Coronary artery (tissue), 2 donors: ENCODE measurements around the gene NPLOC4.
"Not testable (repeated sequence)": the region's sequence is repeated elsewhere in the genome, so short reads cannot be mapped to it uniquely, and the experiment has no call there.

Source experiments
- DNase-seq: peaks from one replicate; pipeline ENCODE4 v3.0.0-alpha.2; 2017; ENCODE audit warnings: low spot score
- H3K27ac ChIP-seq, 2 donors: fragments of 200-600 bp; sonication (generic); one replicate each; pipeline ENCODE4 v1.5.1; 2016 to 2019
- H3K4me3 ChIP-seq: fragments of 200-600 bp; sonication (generic); 2 replicates; pipeline ENCODE4 v1.5.1; 2016; ENCODE audit warnings: mild to moderate bottlenecking, moderate library complexity
- TF ChIP-seq, protein P1 (sequence below): fragments of 200-600 bp; sonication (generic); IDR thresholded peaks from one replicate; pipeline ENCODE4 v1.5.1; 2019; ENCODE audit warnings: antibody characterized with exemption

The NPLOC4 gene

DNA sequence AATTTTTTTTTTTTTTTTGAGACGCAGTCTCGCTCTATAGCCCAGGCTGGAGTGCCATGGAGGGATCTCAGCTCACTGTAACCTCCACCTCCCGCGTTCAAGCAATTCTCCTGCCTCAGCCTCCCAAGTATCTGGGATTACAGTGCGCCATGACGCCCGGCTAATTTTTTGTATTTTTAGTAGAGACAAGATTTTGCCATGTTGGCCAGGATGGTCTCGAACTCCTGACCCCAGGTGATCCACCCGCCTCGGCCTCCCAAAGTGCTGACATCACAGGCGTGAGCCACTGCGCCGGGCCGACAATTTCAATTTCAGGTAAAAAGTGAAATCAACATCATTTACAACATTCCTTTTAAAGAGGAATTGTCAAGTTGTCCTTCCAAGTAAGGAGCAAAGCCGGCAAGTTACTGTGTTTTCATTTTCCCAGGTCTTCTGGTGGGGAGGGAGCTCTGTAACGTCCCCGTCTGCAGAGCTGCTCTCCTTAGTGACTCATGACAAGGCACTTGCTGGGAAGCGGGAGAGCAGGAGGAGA, 873 bp downstream of the NPLOC4 start:
- Histone ChIP-seq H3K27ac (peak overlapping the region; percentile 74 to 95), H3K4me3 (peak overlapping the region; percentile 86)
- DNase-seq: no peak
- TF ChIP-seq, protein P1, sequence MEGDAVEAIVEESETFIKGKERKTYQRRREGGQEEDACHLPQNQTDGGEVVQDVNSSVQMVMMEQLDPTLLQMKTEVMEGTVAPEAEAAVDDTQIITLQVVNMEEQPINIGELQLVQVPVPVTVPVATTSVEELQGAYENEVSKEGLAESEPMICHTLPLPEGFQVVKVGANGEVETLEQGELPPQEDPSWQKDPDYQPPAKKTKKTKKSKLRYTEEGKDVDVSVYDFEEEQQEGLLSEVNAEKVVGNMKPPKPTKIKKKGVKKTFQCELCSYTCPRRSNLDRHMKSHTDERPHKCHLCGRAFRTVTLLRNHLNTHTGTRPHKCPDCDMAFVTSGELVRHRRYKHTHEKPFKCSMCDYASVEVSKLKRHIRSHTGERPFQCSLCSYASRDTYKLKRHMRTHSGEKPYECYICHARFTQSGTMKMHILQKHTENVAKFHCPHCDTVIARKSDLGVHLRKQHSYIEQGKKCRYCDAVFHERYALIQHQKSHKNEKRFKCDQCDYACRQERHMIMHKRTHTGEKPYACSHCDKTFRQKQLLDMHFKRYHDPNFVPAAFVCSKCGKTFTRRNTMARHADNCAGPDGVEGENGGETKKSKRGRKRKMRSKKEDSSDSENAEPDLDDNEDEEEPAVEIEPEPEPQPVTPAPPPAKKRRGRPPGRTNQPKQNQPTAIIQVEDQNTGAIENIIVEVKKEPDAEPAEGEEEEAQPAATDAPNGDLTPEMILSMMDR: no peak

DNA sequence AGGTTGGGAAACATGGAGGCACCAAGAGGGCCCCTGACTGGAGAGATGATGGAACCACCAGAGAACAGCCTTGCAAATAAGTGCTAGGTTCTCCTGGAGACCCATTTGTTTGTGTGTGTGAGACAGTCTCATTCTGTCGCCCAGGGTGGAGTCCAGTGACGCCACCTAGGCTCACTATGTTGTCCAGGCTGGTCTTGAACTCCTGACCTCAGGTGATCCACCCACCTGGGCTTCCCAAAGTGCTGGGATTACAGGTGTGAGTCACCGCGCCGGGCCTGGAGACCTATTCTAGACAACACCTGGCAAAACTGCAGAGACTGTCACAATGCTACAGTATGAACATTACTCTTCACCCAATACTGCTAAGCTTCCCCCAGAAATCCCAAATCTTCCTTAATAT, 1.5 kb downstream of the NPLOC4 start:
- TF ChIP-seq, protein P1: no peak
- Histone ChIP-seq H3K4me3 (peak overlapping the region; percentile 86), H3K27ac (no peak overlapping the region)
- DNase-seq: no peak

DNA sequence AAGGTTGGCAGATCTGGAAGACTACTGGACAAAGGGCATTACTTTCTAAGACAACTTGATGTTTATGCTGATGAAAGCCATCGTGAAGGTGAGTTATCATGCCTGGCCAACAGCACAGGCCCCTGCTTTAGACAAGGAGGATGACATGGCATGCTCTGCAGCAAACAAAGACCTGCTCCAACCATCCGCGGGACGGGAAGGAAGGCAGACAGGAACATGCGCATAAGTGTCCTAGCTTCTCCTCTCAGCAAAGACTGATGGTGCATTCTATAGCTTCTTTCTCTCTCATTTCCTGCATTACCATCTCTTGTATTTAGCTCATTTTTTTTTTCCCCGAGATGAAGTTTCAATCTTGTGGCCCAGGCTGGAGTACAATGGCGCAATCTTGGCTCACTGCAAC, 5.4 kb downstream of the NPLOC4 start:
- TF ChIP-seq, protein P1: no peak
- DNase-seq: no peak
- Histone ChIP-seq H3K4me3 (no peak overlapping the region), H3K27ac (no peak overlapping the region)

DNA sequence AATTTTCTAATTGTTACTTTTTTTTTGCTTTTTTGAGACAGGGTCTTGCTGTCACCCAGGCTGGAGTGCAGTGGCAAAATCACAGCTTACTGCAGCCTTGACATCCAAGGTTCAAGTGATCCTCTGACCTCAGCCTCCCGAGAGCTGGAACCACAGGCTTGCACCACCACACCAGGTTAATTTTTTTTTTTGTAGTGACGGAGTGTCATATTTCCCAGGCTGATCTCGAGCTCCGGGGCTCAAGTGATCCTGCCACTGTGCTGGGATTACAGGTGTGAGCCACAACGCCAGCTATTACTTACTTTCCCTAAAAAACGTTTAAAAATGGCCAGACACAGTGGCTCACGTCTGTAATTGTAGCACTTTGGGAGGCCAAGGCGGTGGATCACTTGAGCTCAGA, 6.6 kb downstream of the NPLOC4 start:
- Histone ChIP-seq H3K27ac (no peak overlapping the region), H3K4me3 (no peak overlapping the region)
- TF ChIP-seq, protein P1: no peak
- no peak for DNase-seq

DNA sequence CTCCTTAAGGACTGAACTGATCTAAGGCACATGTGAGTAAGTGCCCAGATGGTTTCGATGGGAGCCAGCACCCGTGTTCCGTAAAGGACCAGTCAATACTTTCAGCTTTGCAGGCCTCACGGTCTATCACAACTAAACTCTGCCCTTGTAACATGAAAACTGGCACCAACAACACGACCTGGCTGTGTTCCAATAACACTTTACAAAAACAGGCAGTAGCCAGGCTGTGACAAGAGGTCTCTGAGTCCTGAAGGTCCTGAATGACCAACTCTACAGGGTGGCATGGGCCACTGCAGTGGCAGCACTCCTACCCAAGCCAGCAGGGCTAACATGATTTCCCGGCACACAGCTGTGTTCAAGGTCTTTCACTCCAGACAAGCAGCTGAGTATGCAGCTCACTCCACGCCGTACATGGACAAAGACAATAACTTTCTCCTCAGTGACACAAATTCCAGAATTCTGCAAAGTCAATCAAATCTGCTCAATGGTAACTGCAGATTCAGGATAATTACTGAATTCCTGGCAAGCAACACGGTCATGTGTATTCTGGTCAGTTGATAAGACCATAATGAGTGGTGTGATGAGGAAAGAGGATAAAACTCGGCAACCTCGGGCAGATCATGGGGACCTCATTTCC, 15.3 kb downstream of the NPLOC4 start:
- no peak for DNase-seq
- no peak overlapping the region for H3K27ac ChIP-seq
- no peak overlapping the region for H3K4me3 ChIP-seq
- TF ChIP-seq, protein P1: no peak

DNA sequence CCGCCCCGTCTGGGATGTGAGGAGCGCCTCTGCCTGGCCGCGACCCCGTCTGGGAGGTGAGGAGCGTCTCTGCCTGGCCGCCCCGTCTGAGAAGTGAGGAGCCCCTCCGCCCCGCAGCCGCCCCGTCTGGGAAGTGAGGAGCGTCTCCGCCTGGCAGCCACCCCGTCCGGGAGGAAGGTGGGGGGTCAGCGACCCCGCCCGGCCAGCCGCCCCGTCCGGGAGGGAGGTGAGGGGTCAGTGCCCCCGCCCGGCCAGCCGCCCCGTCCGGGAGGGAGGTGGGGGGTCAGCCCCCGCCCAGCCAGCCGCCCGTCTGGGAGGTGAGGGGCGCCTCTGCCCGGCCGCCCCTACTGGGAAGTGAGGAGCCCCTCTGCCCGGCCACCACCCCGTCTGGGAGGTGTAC, 18.6 kb downstream of the NPLOC4 start:
- not testable (repeated sequence) for H3K4me3 ChIP-seq, DNase-seq, H3K27ac ChIP-seq

DNA sequence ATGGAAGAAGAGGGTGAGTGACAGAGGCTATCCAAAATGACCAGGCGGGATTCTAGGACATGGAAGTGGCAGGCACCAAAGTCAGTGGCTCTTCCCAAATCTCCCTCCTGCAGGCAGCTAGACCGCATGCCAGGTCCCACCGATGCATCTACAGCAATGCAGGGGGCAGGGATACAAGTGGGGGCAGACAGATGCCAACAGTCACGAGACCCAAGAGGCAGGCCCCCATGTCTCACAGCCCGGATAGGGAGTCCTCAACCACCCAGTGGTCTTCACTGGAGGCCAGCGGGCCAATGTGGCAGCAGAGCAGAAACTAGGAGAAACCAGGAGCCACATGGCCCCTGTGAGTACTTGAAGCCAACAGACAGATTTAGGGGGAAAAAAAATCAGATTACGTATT, 20.0 kb downstream of the NPLOC4 start:
- no peak overlapping the region for H3K4me3 ChIP-seq
- H3K27ac ChIP-seq: no peak overlapping the region
- no peak for DNase-seq
- TF ChIP-seq, protein P1: no peak
